GM12892 (cell line): ENCODE measurements around the gene HSH2D.

Experiments
- DNase-seq: peaks from one replicate; pipeline ENCODE4 v3.0.0; 2011; ENCODE audit not compliant: insufficient read length
- FAIRE-seq: peaks from 2 replicates; lab custom pipeline; 2011; peaks lifted over from hg19 to GRCh38; lab: Jason Lieb, UNC
- POLR2A ChIP-seq: IDR thresholded peaks from 2 replicates; pipeline ENCODE4 v1.6.1; 2011; ENCODE audit warnings: low read depth, low read length, control low read depth
- POLR2AphosphoS5 ChIP-seq: IDR thresholded peaks from 2 replicates; pipeline ENCODE4 v1.6.1; 2011; ENCODE audit warnings: low read depth, low read length, control low read depth
- TAF1 ChIP-seq: IDR thresholded peaks from 2 replicates; pipeline ENCODE4 v1.6.1; 2011; ENCODE audit warnings: low read depth, mild to moderate bottlenecking, control low read depth, low read length, borderline replicate concordance

Gene HSH2D

GRCh38 chr19:16125737-16126495, 17.6 kb upstream of the HSH2D start:
- FAIRE-seq (no peak), DNase-seq (no peak)
- no peak for TF ChIP-seq POLR2AphosphoS5
- no peak for TF ChIP-seq TAF1
- TF ChIP-seq POLR2A = no peak

- TF ChIP-seq POLR2AphosphoS5 = 0 out of 2 replicates have a peak, but pooled peaks have one; percentile 18
- no peak for TF ChIP-seq POLR2A
- no peak for TF ChIP-seq TAF1
- FAIRE-seq = no peak
- DNase-seq = no peak
Observed at GRCh38 chr19:16127080-16127479, 16.4 kb upstream of the HSH2D start.

- DNase-seq (no peak), FAIRE-seq (no peak)
- TF ChIP-seq POLR2AphosphoS5 = no peak
- TF ChIP-seq POLR2A = 0 out of 2 replicates have a peak, but pooled peaks have one; percentile 11
Observed at GRCh38 chr19:16127776-16128371, 15.6 kb upstream of the HSH2D start.

GRCh38 chr19:16131648-16132047, 11.8 kb upstream of the HSH2D start:
- TF ChIP-seq POLR2AphosphoS5 (peak; percentile 84), TAF1 (no peak)
- FAIRE-seq = no peak
- DNase-seq = no peak

- FAIRE-seq (no peak), DNase-seq (no peak)
- TF ChIP-seq TAF1 (no peak), POLR2AphosphoS5 (no peak), POLR2A (no peak)
Observed at GRCh38 chr19:16133818-16134217, 9.7 kb upstream of the HSH2D start.

DNA sequence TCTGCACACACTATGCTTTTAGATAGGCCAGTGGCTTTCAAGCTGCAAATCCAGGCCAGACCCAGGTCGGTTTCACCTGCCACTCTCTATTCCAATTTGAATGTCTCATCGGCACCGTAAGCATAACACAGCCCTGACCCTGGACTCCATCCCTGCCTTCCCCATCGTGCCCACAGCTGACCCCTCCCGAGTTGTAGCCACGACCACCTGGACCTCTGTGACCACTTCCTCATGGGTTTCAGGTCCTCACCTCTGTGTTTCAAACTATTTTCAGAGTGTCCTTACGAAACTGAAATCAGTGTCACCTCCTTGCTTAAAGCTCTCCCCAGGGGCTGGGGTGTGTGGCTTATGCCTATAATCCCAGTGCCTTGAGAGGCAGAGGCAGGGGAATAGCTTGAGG, 9.0 kb upstream of the HSH2D start:
- DNase-seq (no peak), FAIRE-seq (peak; percentile 9)
- TF ChIP-seq POLR2AphosphoS5 (no peak), POLR2A (peak; percentile 58)

- DNase-seq = no peak
- TF ChIP-seq TAF1 = no peak
- no peak for TF ChIP-seq POLR2A
- TF ChIP-seq POLR2AphosphoS5 = 0 out of 2 replicates have a peak, but pooled peaks have one; percentile 41
- FAIRE-seq = no peak
Observed at GRCh38 chr19:16135430-16136127, 7.9 kb upstream of the HSH2D start.

DNA sequence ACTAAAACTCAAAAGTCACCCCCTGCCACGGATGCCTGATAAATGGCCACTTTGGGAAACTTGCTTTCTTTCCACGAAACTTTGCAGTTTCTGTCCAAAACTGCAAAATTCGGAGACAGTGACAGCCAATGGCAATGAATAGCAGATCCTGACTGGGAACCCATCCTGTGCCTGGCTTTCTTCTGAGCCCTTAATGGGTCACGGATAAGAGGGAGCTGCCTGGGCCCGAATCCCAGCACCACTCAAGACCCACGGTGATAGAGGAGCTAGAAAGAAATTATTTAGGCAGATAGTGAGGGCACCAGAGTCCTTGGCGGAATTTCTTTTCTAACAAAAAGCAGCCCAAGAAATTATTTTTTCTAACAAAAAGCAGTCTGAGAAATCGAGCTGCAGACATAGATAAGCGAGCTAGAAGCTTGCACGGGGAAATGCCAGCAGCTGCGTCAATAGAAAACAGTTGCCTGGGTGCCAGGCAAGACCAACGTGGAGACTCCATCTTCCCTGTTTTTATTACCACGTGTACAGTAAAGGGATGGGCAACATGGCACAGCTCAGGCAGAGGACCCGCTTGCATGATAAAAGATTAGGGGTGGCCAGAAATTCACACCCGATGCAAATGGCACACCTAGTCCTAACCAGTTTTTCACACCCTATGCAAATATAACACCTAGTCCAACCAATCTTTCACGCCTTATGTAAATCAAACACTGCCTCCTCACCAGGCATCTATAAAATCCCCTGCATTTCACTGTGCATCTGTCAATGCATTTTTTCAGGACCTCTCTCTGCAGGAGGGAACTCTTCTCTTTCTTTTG, 7.1 kb upstream of the HSH2D start:
- no peak for FAIRE-seq
- TF ChIP-seq TAF1 = no peak
- no peak; the same call in 1 of the 2 replicates for TF ChIP-seq POLR2AphosphoS5
- TF ChIP-seq POLR2A = peak; percentile 50; the same call in 1 of the 2 replicates
- DNase-seq = no peak

- FAIRE-seq = peak; percentile 67
- DNase-seq = no peak
- no peak for TF ChIP-seq TAF1
- peak; percentile 43; the same call in 1 of the 2 replicates for TF ChIP-seq POLR2A
- peak; percentile 59; the same call in 1 of the 2 replicates for TF ChIP-seq POLR2AphosphoS5
Observed at GRCh38 chr19:16139752-16140151, 3.7 kb upstream of the HSH2D start.

GRCh38 chr19:16141043-16141442, 2.4 kb upstream of the HSH2D start:
- peak; percentile 96 for FAIRE-seq
- TF ChIP-seq TAF1 (no peak), POLR2A (no peak), POLR2AphosphoS5 (no peak)
- peak; percentile 52 for DNase-seq

DNA sequence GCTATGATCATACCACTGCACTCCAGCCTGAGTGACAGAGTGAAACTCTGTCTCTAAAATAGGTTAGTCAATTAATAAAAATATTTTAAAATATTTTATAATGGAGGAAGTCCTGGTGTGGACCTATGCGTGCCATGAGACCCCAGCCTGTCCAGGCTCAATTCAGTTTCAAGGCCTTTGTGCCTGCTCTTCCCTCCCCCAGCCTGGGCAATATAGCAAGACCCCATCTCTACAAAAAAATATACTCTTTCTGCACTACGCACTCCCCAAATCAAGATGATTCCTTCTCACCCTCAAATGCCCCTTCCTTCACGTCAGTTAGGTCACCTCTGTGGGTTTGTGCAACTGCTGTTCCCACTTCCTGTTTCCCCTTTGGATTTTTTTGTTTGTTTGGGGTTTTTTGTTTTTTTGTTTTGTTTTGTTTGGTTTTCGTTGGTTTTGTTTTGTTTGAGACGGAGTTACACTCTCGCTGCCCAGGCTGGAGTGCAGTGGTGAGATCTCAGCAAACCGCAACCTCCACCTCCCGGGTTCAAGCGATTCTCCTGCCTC, 1.4 kb upstream of the HSH2D start:
- no peak for DNase-seq
- no peak for FAIRE-seq
- TF ChIP-seq TAF1 (no peak), POLR2A (no peak), POLR2AphosphoS5 (no peak)
